Ishikawa (cell line): ENCODE results near the gene CARS1.

Experiments
- CEBPB ChIP-seq: IDR thresholded peaks from 2 replicates; pipeline ENCODE4 v1.6.1; 2012
- EP300 ChIP-seq: IDR thresholded peaks from 2 replicates; pipeline ENCODE4 v1.6.1; 2012; ENCODE audit warnings: borderline replicate concordance
- NFIC ChIP-seq: IDR thresholded peaks from 2 replicates; pipeline ENCODE4 v1.6.1; 2012
- RAD21 ChIP-seq: IDR thresholded peaks from 2 replicates; pipeline ENCODE4 v1.6.1; 2012; ENCODE audit warnings: low read depth
- REST ChIP-seq: IDR thresholded peaks from 2 replicates; pipeline ENCODE4 v1.6.1; 2012; ENCODE audit warnings: low read depth, mild to moderate bottlenecking
- TAF1 ChIP-seq: IDR thresholded peaks from 2 replicates; pipeline ENCODE4 v1.6.1; 2012; ENCODE audit warnings: low read depth, mild to moderate bottlenecking
- TCF12 ChIP-seq: IDR thresholded peaks from 2 replicates; pipeline ENCODE4 v1.6.1; 2012; ENCODE audit warnings: low read depth
- TEAD4 ChIP-seq: IDR thresholded peaks from 2 replicates; pipeline ENCODE4 v1.6.1; 2012
- YY1 ChIP-seq: IDR thresholded peaks from 2 replicates; pipeline ENCODE4 v1.6.1; 2012; ENCODE audit warnings: low read depth

- TF ChIP-seq EP300 (no peak), YY1 (no peak), TAF1 (no peak; the same call in 1 of the 2 replicates), TCF12 (no peak), REST (no peak), CEBPB (no peak), TEAD4 (no peak), NFIC (no peak), RAD21 (no peak)
Observed at GRCh38 chr11:3091081-3091845, 34.0 kb upstream of the CARS1 start.
